GM23338 (cell line): ENCODE measurements around the gene DCBLD2. TPM values are rescaled to one million over a fixed set of nuclear protein-coding genes. Genes with fewer than 3 reads are reported as not detected.

ENCODE experiments used
- ATAC-seq: fragments of 200-7000 bp; cut with Tn5 transposase; 3 replicates; pipeline ENCODE4 v1.9.1; 2020
- DNase-seq: peaks from one replicate; pipeline ENCODE4 v3.0.0-alpha.2; 2015; ENCODE audit warnings: low spot score
- H2AFZ ChIP-seq: fragments of 200-600 bp; sonication (generic); 2 replicates; pipeline ENCODE4 v1.8.0; 2016; ENCODE audit warnings: antibody characterized with exemption, mild to moderate bottlenecking, moderate library complexity
- H3F3A ChIP-seq: fragments of 200-600 bp; sonication (generic); replicated peaks from 2 replicates; pipeline ENCODE4 v1.8.0; 2017; ENCODE audit warnings: antibody characterized with exemption, mixed run types, low read depth
- H3K27ac ChIP-seq: fragments of 200-600 bp; sonication (generic); 2 replicates; pipeline ENCODE4 v1.6.1; 2016; ENCODE audit warnings: low read depth
- H3K27me3 ChIP-seq: fragments of 200-600 bp; sonication (generic); 2 replicates; pipeline ENCODE4 v1.8.0; 2016; ENCODE audit warnings: mild to moderate bottlenecking, mixed run types, moderate library complexity; ENCODE audit not compliant: insufficient read depth
- H3K36me3 ChIP-seq: fragments of 200-600 bp; sonication (generic); 2 replicates; pipeline ENCODE4 v1.8.0; 2016; ENCODE audit warnings: mild to moderate bottlenecking; ENCODE audit not compliant: insufficient read depth
- H3K4me1 ChIP-seq: fragments of 200-600 bp; sonication (generic); 2 replicates; pipeline ENCODE4 v1.8.0; 2016; ENCODE audit warnings: mild to moderate bottlenecking, moderate library complexity; ENCODE audit not compliant: insufficient read depth
- H3K4me2 ChIP-seq: fragments of 200-600 bp; sonication (generic); 2 replicates; pipeline ENCODE4 v1.7.1; 2017; ENCODE audit warnings: mixed run types
- H3K4me3 ChIP-seq: fragments of 200-600 bp; sonication (generic); 2 replicates; pipeline ENCODE4 v1.6.1; 2016; ENCODE audit warnings: mixed run types
- H3K79me2 ChIP-seq: fragments of 200-600 bp; sonication (generic); replicated peaks from 2 replicates; pipeline ENCODE4 v1.8.0; 2017; ENCODE audit warnings: mild to moderate bottlenecking; ENCODE audit not compliant: insufficient read depth
- H3K9me2 ChIP-seq: fragments of 200-600 bp; sonication (generic); 2 replicates; pipeline ENCODE4 v1.8.0; 2017; ENCODE audit not compliant: insufficient read depth
- H4K20me1 ChIP-seq: fragments of 200-600 bp; sonication (generic); replicated peaks from 2 replicates; pipeline ENCODE4 v1.8.0; 2017; ENCODE audit warnings: mild to moderate bottlenecking; ENCODE audit not compliant: insufficient read depth
- H3K27ac Mint-ChIP-seq: 2 replicates; pipeline ENCODE4 v1.8.0; 2020; ENCODE audit warnings: inconsistent platforms, mild to moderate bottlenecking, moderate library complexity, mixed read lengths
- H3K27me3 Mint-ChIP-seq: 3 replicates; pipeline ENCODE4 v1.8.0; 2022; ENCODE audit warnings: low read depth, mild to moderate bottlenecking, moderate library complexity, mixed read lengths, inconsistent platforms; ENCODE audit not compliant: insufficient read depth, poor library complexity
- H3K36me3 Mint-ChIP-seq: 3 replicates; pipeline ENCODE4 v1.8.0; 2021; ENCODE audit warnings: low read depth, mild to moderate bottlenecking, inconsistent platforms, moderate library complexity, mixed read lengths
- H3K4me1 Mint-ChIP-seq: 3 replicates; pipeline ENCODE4 v1.8.0; 2020; ENCODE audit warnings: mild to moderate bottlenecking, inconsistent platforms, mixed read lengths
- H3K4me3 Mint-ChIP-seq: 3 replicates; pipeline ENCODE4 v1.8.0; 2021; ENCODE audit warnings: moderate library complexity, mild to moderate bottlenecking, inconsistent platforms, mixed read lengths
- H3K9me3 Mint-ChIP-seq: 3 replicates; pipeline ENCODE4 v1.8.0; 2020; ENCODE audit warnings: moderate library complexity, mild to moderate bottlenecking, inconsistent platforms, mixed read lengths
- CREB1 ChIP-seq: fragments of 250-450 bp; sonication (Bioruptor Pico); IDR thresholded peaks from 2 replicates; pipeline ENCODE4 v1.5.0; 2020; ENCODE audit warnings: low read depth, mild to moderate bottlenecking, moderate library complexity
- EZH2 ChIP-seq: fragments of 200-600 bp; sonication (generic); IDR thresholded peaks from one replicate; pipeline ENCODE4 v1.8.0; 2017; ENCODE audit warnings: antibody characterized with exemption, mild to moderate bottlenecking, low read depth; ENCODE audit not compliant: unreplicated experiment
- EZH2phosphoT487 ChIP-seq: fragments of 200-600 bp; sonication (generic); IDR thresholded peaks from one replicate; pipeline ENCODE4 v1.8.1; 2018; ENCODE audit warnings: antibody characterized with exemption; ENCODE audit not compliant: unreplicated experiment
- JUNB ChIP-seq: IDR thresholded peaks from one replicate; pipeline ENCODE4 v1.6.1; 2016; ENCODE audit warnings: antibody characterized with exemption; ENCODE audit not compliant: unreplicated experiment
- NANOG ChIP-seq: IDR thresholded peaks from 2 replicates; pipeline ENCODE4 v1.6.1; 2016; ENCODE audit warnings: antibody characterized with exemption, borderline replicate concordance
- POLR2AphosphoS5 ChIP-seq: IDR thresholded peaks from 2 replicates; pipeline ENCODE4 v1.6.1; 2016; ENCODE audit warnings: antibody characterized with exemption, low read depth
- ZNF114 ChIP-seq: fragments of 250-450 bp; sonication (Bioruptor Pico); IDR thresholded peaks from 2 replicates; pipeline ENCODE4 v1.5.0; 2020; ENCODE audit warnings: mild to moderate bottlenecking, moderate library complexity
- ZNF331 ChIP-seq: fragments of 250-450 bp; sonication (Bioruptor Pico); IDR thresholded peaks from 2 replicates; pipeline ENCODE4 v1.5.0; 2020; ENCODE audit warnings: low read depth, mild to moderate bottlenecking, moderate library complexity
- polyA plus RNA-seq: library from polyadenylated mRNA; unstranded; fragments of >200 nt; fragmentation: Nextera tagmentation; extraction: Ambion mirVana; gene quantifications from 2 replicates; pipeline ENCODE4 v1.2.1, GENCODE V29; 2016
- total RNA-seq: library from RNA; depleted of rRNA; stranded (reverse); fragments of >200 nt; shearing (Covaris generic); gene quantifications from 2 replicates; pipeline ENCODE4 v1.2.3, GENCODE V29; 2014
- TF ChIP-seq, protein P1 (sequence below): IDR thresholded peaks from 2 replicates; pipeline ENCODE4 v1.6.1; 2016; ENCODE audit warnings: antibody characterized with exemption
- TF ChIP-seq, protein P2 (sequence below), 2 experiments: fragments of 200-600 bp in 1 of 2; sonication (generic) in 1 of 2; conservative IDR thresholded peaks; 2 replicates each; pipeline versions ENCODE4 v1.5.1 to v1.6.1; 2016 to 2017; ENCODE audit warnings: antibody characterized with exemption in 2 of 2, low read depth in 2 of 2, mild to moderate bottlenecking in 2 of 2, moderate library complexity in 1 of 2

DCBLD2 gene
- total and polyA plus RNA-seq, 2 experiments from 2014 or later, result 25.9 to 69.7 TPM

DNA sequence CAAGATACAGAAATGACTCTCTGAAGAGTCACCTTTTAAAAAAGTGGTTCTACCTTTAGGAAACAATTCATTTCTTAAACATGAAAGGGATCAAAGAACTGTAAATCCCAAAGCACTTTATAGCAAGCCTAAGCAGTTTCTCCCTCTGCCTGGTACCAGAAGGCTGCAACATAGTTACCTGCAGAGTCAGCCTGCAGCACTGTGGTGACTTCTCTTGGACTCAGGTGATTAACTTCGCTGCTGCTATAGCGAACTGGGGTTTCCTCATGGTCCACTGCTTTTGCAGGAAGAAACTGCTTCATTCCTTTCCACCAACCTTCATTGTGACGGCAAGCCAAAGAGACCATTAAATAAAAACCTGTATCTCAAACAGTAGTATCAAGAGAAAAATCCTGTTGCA lies 101.1 kb downstream of the DCBLD2 start:
- DNase-seq (no peak), ATAC-seq (no peak)
- H3K27ac ChIP-seq, result no peak overlapping the region
- no peak for TF ChIP-seq NANOG
- no peaks in the 10 kb centered on the region for H3K4me1 ChIP-seq
- H3K4me2 ChIP-seq, result no peak overlapping the region
- Mint-ChIP-seq H3K4me1 (no peaks in the 10 kb centered on the region), H3K36me3 (peaks cover 40% of the 10 kb centered on the region), H3K9me3 (no peaks in the 10 kb centered on the region; the same call in 1 of the 3 replicates), H3K27me3 (no peaks in the 10 kb centered on the region), H3K4me3 (no peak overlapping the region), H3K27ac (no peak overlapping the region)
- no peaks in the 10 kb centered on the region for H3K79me2 ChIP-seq
- no peak overlapping the region for H3K4me3 ChIP-seq
- no peaks in the 10 kb centered on the region for H3K27me3 ChIP-seq
- H3K36me3 ChIP-seq, result peaks cover 21% of the 10 kb centered on the region; the same call in 1 of the 2 replicates
- no peaks in the 10 kb centered on the region for H3F3A ChIP-seq
- no peaks in the 10 kb centered on the region for H4K20me1 ChIP-seq
- H3K9me2 ChIP-seq, result no peaks in the 10 kb centered on the region
- no peak overlapping the region for H2AFZ ChIP-seq

DNA sequence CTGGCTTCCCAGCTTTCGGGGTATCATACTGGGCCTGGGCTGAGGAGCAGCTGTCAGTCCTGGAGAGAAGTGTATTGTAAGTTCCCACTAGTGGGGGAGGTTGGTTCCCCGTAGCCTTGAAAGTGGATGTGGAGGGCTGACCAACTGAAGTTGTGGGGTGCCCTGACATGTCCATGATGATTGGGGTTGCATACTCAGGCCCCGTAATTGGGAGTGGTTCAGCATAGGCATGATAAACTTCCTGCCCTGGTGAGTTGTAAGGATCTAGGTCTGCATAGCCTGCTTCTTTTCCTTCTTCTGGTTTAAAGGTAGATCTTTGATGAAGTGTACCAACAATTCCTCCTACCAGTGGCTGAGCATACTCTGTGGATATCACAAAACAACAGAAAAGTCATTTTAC lies 102.0 kb downstream of the DCBLD2 start:
- Mint-ChIP-seq H3K9me3 (no peaks in the 10 kb centered on the region; the same call in 1 of the 3 replicates), H3K27me3 (no peaks in the 10 kb centered on the region), H3K4me3 (no peak overlapping the region), H3K4me1 (no peaks in the 10 kb centered on the region), H3K27ac (no peak overlapping the region), H3K36me3 (peaks cover 33% of the 10 kb centered on the region)
- H3K9me2 ChIP-seq, result no peaks in the 10 kb centered on the region
- H3F3A ChIP-seq, result no peaks in the 10 kb centered on the region
- no peaks in the 10 kb centered on the region for H3K79me2 ChIP-seq
- H3K27ac ChIP-seq, result no peak overlapping the region
- no peak for ATAC-seq
- TF ChIP-seq EZH2 (no peak), NANOG (no peak), ZNF114 (CRISPR knock-in tag) (no peak), POLR2AphosphoS5 (no peak), ZNF331 (CRISPR knock-in tag) (no peak), JUNB (no peak)
- TF ChIP-seq, protein P1, sequence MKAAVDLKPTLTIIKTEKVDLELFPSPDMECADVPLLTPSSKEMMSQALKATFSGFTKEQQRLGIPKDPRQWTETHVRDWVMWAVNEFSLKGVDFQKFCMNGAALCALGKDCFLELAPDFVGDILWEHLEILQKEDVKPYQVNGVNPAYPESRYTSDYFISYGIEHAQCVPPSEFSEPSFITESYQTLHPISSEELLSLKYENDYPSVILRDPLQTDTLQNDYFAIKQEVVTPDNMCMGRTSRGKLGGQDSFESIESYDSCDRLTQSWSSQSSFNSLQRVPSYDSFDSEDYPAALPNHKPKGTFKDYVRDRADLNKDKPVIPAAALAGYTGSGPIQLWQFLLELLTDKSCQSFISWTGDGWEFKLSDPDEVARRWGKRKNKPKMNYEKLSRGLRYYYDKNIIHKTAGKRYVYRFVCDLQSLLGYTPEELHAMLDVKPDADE, result no peak
- TF ChIP-seq, protein P2, sequence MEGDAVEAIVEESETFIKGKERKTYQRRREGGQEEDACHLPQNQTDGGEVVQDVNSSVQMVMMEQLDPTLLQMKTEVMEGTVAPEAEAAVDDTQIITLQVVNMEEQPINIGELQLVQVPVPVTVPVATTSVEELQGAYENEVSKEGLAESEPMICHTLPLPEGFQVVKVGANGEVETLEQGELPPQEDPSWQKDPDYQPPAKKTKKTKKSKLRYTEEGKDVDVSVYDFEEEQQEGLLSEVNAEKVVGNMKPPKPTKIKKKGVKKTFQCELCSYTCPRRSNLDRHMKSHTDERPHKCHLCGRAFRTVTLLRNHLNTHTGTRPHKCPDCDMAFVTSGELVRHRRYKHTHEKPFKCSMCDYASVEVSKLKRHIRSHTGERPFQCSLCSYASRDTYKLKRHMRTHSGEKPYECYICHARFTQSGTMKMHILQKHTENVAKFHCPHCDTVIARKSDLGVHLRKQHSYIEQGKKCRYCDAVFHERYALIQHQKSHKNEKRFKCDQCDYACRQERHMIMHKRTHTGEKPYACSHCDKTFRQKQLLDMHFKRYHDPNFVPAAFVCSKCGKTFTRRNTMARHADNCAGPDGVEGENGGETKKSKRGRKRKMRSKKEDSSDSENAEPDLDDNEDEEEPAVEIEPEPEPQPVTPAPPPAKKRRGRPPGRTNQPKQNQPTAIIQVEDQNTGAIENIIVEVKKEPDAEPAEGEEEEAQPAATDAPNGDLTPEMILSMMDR (conservative IDR thresholded peaks at IDR 0.05; ENCODE audit: low read depth in 2 of 2), result no peak
- no peaks in the 10 kb centered on the region for H3K27me3 ChIP-seq
- H2AFZ ChIP-seq, result no peak overlapping the region
- H3K36me3 ChIP-seq, result peaks cover 12% of the 10 kb centered on the region; the same call in 1 of the 2 replicates
- no peak overlapping the region for H3K4me2 ChIP-seq
- no peaks in the 10 kb centered on the region for H3K4me1 ChIP-seq
- no peaks in the 10 kb centered on the region for H4K20me1 ChIP-seq
- no peak overlapping the region for H3K4me3 ChIP-seq
- no peak for DNase-seq

DNA sequence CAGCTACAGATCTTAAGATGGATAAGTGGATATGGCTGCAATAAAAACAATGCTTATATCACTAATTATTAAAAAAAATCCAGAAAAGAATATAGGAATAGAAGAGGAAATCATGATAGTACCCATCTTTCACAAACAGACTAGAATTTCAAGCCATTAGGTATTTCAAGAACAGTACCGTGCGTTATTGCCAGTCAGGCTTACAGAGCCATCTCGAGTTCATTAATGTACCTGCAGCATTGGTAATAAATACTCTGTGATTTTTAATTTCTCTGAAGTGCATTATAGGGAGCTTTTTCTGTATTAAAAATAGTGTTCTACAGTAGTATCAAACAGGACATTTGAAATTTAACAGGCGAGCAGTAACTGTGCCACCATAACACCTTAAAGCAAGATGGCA lies 102.7 kb downstream of the DCBLD2 start:
- H3F3A ChIP-seq, result no peaks in the 10 kb centered on the region
- no peaks in the 10 kb centered on the region for H3K27me3 ChIP-seq
- Mint-ChIP-seq H3K4me3 (no peak overlapping the region), H3K27ac (no peak overlapping the region), H3K27me3 (no peaks in the 10 kb centered on the region), H3K9me3 (no peaks in the 10 kb centered on the region; the same call in 1 of the 3 replicates), H3K4me1 (no peaks in the 10 kb centered on the region), H3K36me3 (peaks cover 29% of the 10 kb centered on the region)
- H4K20me1 ChIP-seq, result no peaks in the 10 kb centered on the region
- no peak overlapping the region for H3K27ac ChIP-seq
- H3K4me1 ChIP-seq, result no peaks in the 10 kb centered on the region
- H3K79me2 ChIP-seq, result no peaks in the 10 kb centered on the region
- no peak overlapping the region for H3K4me2 ChIP-seq
- ATAC-seq (no peak), DNase-seq (no peak)
- no peak overlapping the region for H3K4me3 ChIP-seq
- H3K36me3 ChIP-seq, result peaks cover 12% of the 10 kb centered on the region; the same call in 1 of the 2 replicates
- no peaks in the 10 kb centered on the region for H3K9me2 ChIP-seq
- H2AFZ ChIP-seq, result no peak overlapping the region
- TF ChIP-seq EZH2 (no peak), NANOG (no peak), CREB1 (CRISPR knock-in tag) (no peak), EZH2phosphoT487 (no peak), ZNF331 (CRISPR knock-in tag) (no peak), ZNF114 (CRISPR knock-in tag) (no peak), JUNB (no peak), POLR2AphosphoS5 (no peak)
- TF ChIP-seq, protein P2 (conservative IDR thresholded peaks at IDR 0.05; ENCODE audit: low read depth in 2 of 2), result no peak
- TF ChIP-seq, protein P1, result no peak
